Panc1 (cell line): ENCODE measurements around the gene MARCHF6.

Experiments
- POLR2AphosphoS5 ChIP-seq: IDR thresholded peaks from 2 replicates; pipeline ENCODE4 v1.6.1; 2012; ENCODE audit warnings: mild to moderate bottlenecking, low read depth, low read length, moderate library complexity
- TF ChIP-seq, protein P1 (sequence below): fragments of 450-650 bp; IDR thresholded peaks from 2 replicates; pipeline ENCODE4 v1.5.1; 2017; ENCODE audit warnings: mild to moderate bottlenecking
- TF ChIP-seq, protein P2 (sequence below), 2 experiments: IDR thresholded peaks; 2 replicates each; pipeline ENCODE4 v1.6.1; 2011 to 2012; ENCODE audit warnings: low read depth in 2 of 2, control low read depth in 1 of 2, low read length in 1 of 2, mild to moderate bottlenecking in 1 of 2, moderate library complexity in 1 of 2; ENCODE audit not compliant: insufficient read depth in 1 of 2

DNA sequence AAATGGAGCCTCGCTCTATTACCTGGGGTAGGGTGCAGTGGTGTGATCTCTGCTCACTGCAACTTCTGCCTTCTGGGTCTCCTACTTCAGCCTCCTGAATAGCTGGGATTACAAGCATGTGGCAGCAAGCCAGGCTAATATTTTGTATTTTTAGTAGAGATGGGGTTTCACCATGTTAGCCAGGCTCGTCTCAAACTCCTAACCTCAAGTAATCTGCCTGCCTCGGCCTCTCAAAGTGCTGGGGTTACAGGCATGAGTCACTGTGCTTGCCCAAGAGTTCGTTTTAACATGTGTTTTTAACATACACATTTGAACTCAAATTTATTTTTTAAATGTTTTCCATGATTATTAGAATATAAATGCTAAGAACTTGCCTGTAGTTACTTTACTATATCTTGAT lies 34.2 kb downstream of the MARCHF6 start:
- TF ChIP-seq, protein P1, sequence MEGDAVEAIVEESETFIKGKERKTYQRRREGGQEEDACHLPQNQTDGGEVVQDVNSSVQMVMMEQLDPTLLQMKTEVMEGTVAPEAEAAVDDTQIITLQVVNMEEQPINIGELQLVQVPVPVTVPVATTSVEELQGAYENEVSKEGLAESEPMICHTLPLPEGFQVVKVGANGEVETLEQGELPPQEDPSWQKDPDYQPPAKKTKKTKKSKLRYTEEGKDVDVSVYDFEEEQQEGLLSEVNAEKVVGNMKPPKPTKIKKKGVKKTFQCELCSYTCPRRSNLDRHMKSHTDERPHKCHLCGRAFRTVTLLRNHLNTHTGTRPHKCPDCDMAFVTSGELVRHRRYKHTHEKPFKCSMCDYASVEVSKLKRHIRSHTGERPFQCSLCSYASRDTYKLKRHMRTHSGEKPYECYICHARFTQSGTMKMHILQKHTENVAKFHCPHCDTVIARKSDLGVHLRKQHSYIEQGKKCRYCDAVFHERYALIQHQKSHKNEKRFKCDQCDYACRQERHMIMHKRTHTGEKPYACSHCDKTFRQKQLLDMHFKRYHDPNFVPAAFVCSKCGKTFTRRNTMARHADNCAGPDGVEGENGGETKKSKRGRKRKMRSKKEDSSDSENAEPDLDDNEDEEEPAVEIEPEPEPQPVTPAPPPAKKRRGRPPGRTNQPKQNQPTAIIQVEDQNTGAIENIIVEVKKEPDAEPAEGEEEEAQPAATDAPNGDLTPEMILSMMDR, result no peak
- TF ChIP-seq POLR2AphosphoS5, result no peak
- TF ChIP-seq, protein P2, sequence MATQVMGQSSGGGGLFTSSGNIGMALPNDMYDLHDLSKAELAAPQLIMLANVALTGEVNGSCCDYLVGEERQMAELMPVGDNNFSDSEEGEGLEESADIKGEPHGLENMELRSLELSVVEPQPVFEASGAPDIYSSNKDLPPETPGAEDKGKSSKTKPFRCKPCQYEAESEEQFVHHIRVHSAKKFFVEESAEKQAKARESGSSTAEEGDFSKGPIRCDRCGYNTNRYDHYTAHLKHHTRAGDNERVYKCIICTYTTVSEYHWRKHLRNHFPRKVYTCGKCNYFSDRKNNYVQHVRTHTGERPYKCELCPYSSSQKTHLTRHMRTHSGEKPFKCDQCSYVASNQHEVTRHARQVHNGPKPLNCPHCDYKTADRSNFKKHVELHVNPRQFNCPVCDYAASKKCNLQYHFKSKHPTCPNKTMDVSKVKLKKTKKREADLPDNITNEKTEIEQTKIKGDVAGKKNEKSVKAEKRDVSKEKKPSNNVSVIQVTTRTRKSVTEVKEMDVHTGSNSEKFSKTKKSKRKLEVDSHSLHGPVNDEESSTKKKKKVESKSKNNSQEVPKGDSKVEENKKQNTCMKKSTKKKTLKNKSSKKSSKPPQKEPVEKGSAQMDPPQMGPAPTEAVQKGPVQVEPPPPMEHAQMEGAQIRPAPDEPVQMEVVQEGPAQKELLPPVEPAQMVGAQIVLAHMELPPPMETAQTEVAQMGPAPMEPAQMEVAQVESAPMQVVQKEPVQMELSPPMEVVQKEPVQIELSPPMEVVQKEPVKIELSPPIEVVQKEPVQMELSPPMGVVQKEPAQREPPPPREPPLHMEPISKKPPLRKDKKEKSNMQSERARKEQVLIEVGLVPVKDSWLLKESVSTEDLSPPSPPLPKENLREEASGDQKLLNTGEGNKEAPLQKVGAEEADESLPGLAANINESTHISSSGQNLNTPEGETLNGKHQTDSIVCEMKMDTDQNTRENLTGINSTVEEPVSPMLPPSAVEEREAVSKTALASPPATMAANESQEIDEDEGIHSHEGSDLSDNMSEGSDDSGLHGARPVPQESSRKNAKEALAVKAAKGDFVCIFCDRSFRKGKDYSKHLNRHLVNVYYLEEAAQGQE (IDR thresholded peaks at IDR 0.05; ENCODE audit: insufficient read depth in 1 of 2, low read depth in 2 of 2, low read length in 1 of 2), result no peak
